Natural killer cell (primary cell): Measurements from ENCODE around the gene IFNA21. TPM values are rescaled to one million over a fixed set of nuclear protein-coding genes. Genes with fewer than 3 reads are reported as not detected.
"Not testable (repeated sequence)": the region's sequence is repeated elsewhere in the genome, so short reads cannot be mapped to it uniquely, and the experiment has no call there.

Experiments used
- ATAC-seq, 3 donors: fragments of 150-1000 bp in 2 of 3; fragments of 200-7000 bp in 1 of 3; cut with Tn5 transposase; 1 replicate in 1 of 3; 2 replicates in 2 of 3; pipeline ENCODE4 v1.10.0; 2021; ENCODE audit warnings: mild to moderate bottlenecking in 2 of 3, moderate library complexity in 2 of 3
- DNase-seq, 2 donors: peaks; one replicate each; pipeline versions ENCODE4 v3.0.0 to v3.0.0-alpha.2; 2013 to 2021; ENCODE audit warnings: mixed read lengths in 1 of 2
- H3K27ac ChIP-seq: one replicate; pipeline ENCODE4 v1.5.1; 2013; ENCODE audit warnings: mild to moderate bottlenecking, low read length
- H3K27me3 ChIP-seq: one replicate; pipeline ENCODE4 v1.6.1; 2013; ENCODE audit warnings: low read length; ENCODE audit not compliant: control insufficient read depth, insufficient read depth
- H3K36me3 ChIP-seq: one replicate; pipeline ENCODE4 v1.6.1; 2013; ENCODE audit warnings: low read length; ENCODE audit not compliant: control insufficient read depth, insufficient read depth
- H3K4me1 ChIP-seq: one replicate; pipeline ENCODE4 v1.6.1; 2013; ENCODE audit warnings: low read length; ENCODE audit not compliant: control insufficient read depth, insufficient read depth
- H3K4me3 ChIP-seq: one replicate; pipeline ENCODE4 v1.5.1; 2013; ENCODE audit warnings: low read length
- H3K9me3 ChIP-seq: one replicate; pipeline ENCODE4 v1.6.1; 2013; ENCODE audit warnings: low read length; ENCODE audit not compliant: control insufficient read depth, insufficient read depth
- H3K27ac Mint-ChIP-seq, 2 donors: one replicate each; pipeline ENCODE4 v1.8.0; 2022; ENCODE audit warnings: mild to moderate bottlenecking in 2 of 2, mixed read lengths in 2 of 2, moderate library complexity in 1 of 2
- H3K27me3 Mint-ChIP-seq, 2 donors: one replicate each; pipeline ENCODE4 v1.8.0; 2022; ENCODE audit warnings: low read depth in 2 of 2, mixed read lengths in 2 of 2
- H3K36me3 Mint-ChIP-seq: one replicate; pipeline ENCODE4 v1.8.0; 2022; ENCODE audit warnings: mixed read lengths
- H3K4me1 Mint-ChIP-seq, 2 donors: one replicate each; pipeline ENCODE4 v1.8.0; 2022; ENCODE audit warnings: mixed read lengths in 2 of 2
- H3K4me3 Mint-ChIP-seq: one replicate; pipeline ENCODE4 v1.8.0; 2022; ENCODE audit warnings: mild to moderate bottlenecking, moderate library complexity, mixed read lengths
- H3K9me3 Mint-ChIP-seq, 2 donors: one replicate each; pipeline ENCODE4 v1.8.0; 2022; ENCODE audit warnings: mixed read lengths in 2 of 2
- CTCF ChIP-seq: fragments of 200-600 bp; IDR thresholded peaks from one replicate; pipeline ENCODE4 v1.8.0; 2022; ENCODE audit warnings: antibody characterized with exemption
- WGBS: methylation state at CpG from one replicate; pipeline ENCODE4 v1.1.7; 2013; ENCODE audit warnings: missing lambda C conversion rate; ENCODE audit not compliant: insufficient coverage; 5-methylcytosine and 5-hydroxymethylcytosine counted together
- intact Hi-C: fragments of 100-400 bp; cut with micrococcal nuclease; formaldehyde crosslinking; loops from one replicate; pipeline ENCODE4 v1.14.2; 2022
- total RNA-seq, 4 donors: library from RNA; stranded (reverse); fragments of 120-200 nt in 1 of 4; gene quantifications; one replicate each; pipeline versions ENCODE4 v1.2.3 to v1.2.4, GENCODE V29; 2013 to 2022

IFNA21 gene
- total RNA-seq, 3 donors from 2014 or later (not counting 1 experiment from before 2014, with no cell fraction given), result not detected

- WGBS, result no CpG with 5 or more reads among the region's 1 CpG
- Histone ChIP-seq H3K9me3 (no peaks in the 10 kb centered on the region), H3K27me3 (no peaks in the 10 kb centered on the region), H3K36me3 (no peaks in the 10 kb centered on the region), H3K27ac (no peak within 1 kb of the TSS), H3K4me3 (no peak within 1 kb of the TSS), H3K4me1 (peaks cover 9% of the 10 kb centered on the region)
- no peak for TF ChIP-seq CTCF
- no peak for ATAC-seq
- H3K36me3 Mint-ChIP-seq, result no peaks in the 10 kb centered on the region
- H3K4me3 Mint-ChIP-seq, result no peak within 1 kb of the TSS
- H3K27ac Mint-ChIP-seq, result no peak within 1 kb of the TSS
- intact Hi-C loops, result no loop called here
- no peaks in the 10 kb centered on the region for H3K9me3 Mint-ChIP-seq
- H3K4me1 Mint-ChIP-seq, result peaks cover 22 to 24% of the 10 kb centered on the region in 2 donors
- no peaks in the 10 kb centered on the region for H3K27me3 Mint-ChIP-seq
- DNase-seq, result no peak
Measured at GRCh38 chr9:21141427-21141882, 25.0 kb downstream of the IFNA21 start, which contains the start of gene IFNW1. TSS of gene IFNW1 (minus strand) at chr9:21141832. CDS start at chr9:21141570, 262 bp downstream.

GRCh38 chr9:21137020-21137419 is 29.4 kb downstream of the IFNA21 start:
- no peaks in the 10 kb centered on the region for H3K9me3 ChIP-seq
- Mint-ChIP-seq H3K4me1 (peaks cover 7 to 9% of the 10 kb centered on the region in 2 donors), H3K4me3 (no peak overlapping the region), H3K27me3 (no peaks in the 10 kb centered on the region), H3K36me3 (no peaks in the 10 kb centered on the region), H3K27ac (no peak overlapping the region), H3K9me3 (no peaks in the 10 kb centered on the region)
- H3K27ac ChIP-seq, result no peak overlapping the region
- no peak for ATAC-seq
- H3K4me1 ChIP-seq, result peaks cover 4% of the 10 kb centered on the region
- intact Hi-C loops, result no loop called here
- WGBS, result no CpG with 5 or more reads among the region's 1 CpG
- no peak for DNase-seq
- no peaks in the 10 kb centered on the region for H3K27me3 ChIP-seq
- TF ChIP-seq CTCF, result no peak
- no peak overlapping the region for H3K4me3 ChIP-seq
- no peaks in the 10 kb centered on the region for H3K36me3 ChIP-seq

GRCh38 chr9:21135736-21136135 is 30.7 kb downstream of the IFNA21 start:
- H3K27me3 Mint-ChIP-seq, result no peaks in the 10 kb centered on the region
- no peaks in the 10 kb centered on the region for H3K9me3 Mint-ChIP-seq
- ATAC-seq (no peak), DNase-seq (no peak)
- no peaks in the 10 kb centered on the region for H3K4me1 Mint-ChIP-seq
- H3K27me3 ChIP-seq, result no peaks in the 10 kb centered on the region
- H3K4me3 ChIP-seq, result no peak overlapping the region
- H3K27ac Mint-ChIP-seq, result no peak overlapping the region
- H3K4me3 Mint-ChIP-seq, result no peak overlapping the region
- no peaks in the 10 kb centered on the region for H3K36me3 ChIP-seq
- 84% methylated on average over 3 of the region's 3 CpGs for WGBS
- H3K36me3 Mint-ChIP-seq, result no peaks in the 10 kb centered on the region
- intact Hi-C loops, result no loop called here
- H3K4me1 ChIP-seq, result no peaks in the 10 kb centered on the region
- H3K27ac ChIP-seq, result no peak overlapping the region
- H3K9me3 ChIP-seq, result no peaks in the 10 kb centered on the region
- no peak for TF ChIP-seq CTCF

- H3K4me3 ChIP-seq, DNase-seq, H3K27ac ChIP-seq, H3K4me1 ChIP-seq, H3K27ac Mint-ChIP-seq, H3K36me3 ChIP-seq, intact Hi-C loops, H3K4me1 Mint-ChIP-seq, H3K9me3 ChIP-seq, ATAC-seq, H3K36me3 Mint-ChIP-seq, H3K4me3 Mint-ChIP-seq, H3K27me3 ChIP-seq, H3K9me3 Mint-ChIP-seq: not testable (repeated sequence)
- peaks cover 8 to 19% of the 10 kb centered on the region in 2 donors for H3K27me3 Mint-ChIP-seq
Measured at GRCh38 chr9:21128186-21128585, 38.3 kb downstream of the IFNA21 start.
